Neural progenitor cell (in vitro differentiated cells): ENCODE data around the gene DCAF7. TPM values are rescaled to one million over a fixed set of nuclear protein-coding genes. Genes with fewer than 3 reads are reported as not detected.

ENCODE experiments used
- DNase-seq: peaks from one replicate; pipeline ENCODE4 v3.0.0-alpha.2; 2016; ENCODE audit warnings: low spot score
- H2AFZ ChIP-seq: fragments of 200-600 bp; sonication (generic); replicated peaks from 2 replicates; pipeline ENCODE4 v1.6.1; 2016; ENCODE audit warnings: antibody characterized with exemption
- H3F3A ChIP-seq: fragments of 200-600 bp; sonication (generic); 2 replicates; pipeline ENCODE4 v1.6.1; 2016; ENCODE audit warnings: antibody characterized with exemption, low read depth
- H3K27ac ChIP-seq: fragments of 200-600 bp; sonication (generic); 2 replicates; pipeline ENCODE4 v1.5.1; 2016; ENCODE audit warnings: mild to moderate bottlenecking
- H3K27me3 ChIP-seq: fragments of 200-600 bp; sonication (generic); 2 replicates; pipeline ENCODE4 v1.6.1; 2016; ENCODE audit warnings: mild to moderate bottlenecking, moderate library complexity
- H3K36me3 ChIP-seq: fragments of 200-600 bp; sonication (generic); 2 replicates; pipeline ENCODE4 v1.5.1; 2016
- H3K4me1 ChIP-seq: fragments of 200-600 bp; sonication (generic); 2 replicates; pipeline ENCODE4 v1.6.1; 2016; ENCODE audit warnings: mixed run types
- H3K4me2 ChIP-seq: fragments of 200-600 bp; sonication (generic); 2 replicates; pipeline ENCODE4 v1.6.1; 2016
- H3K4me3 ChIP-seq: fragments of 200-600 bp; sonication (generic); 2 replicates; pipeline ENCODE4 v1.5.1; 2016
- H3K79me2 ChIP-seq: fragments of 200-600 bp; sonication (generic); 2 replicates; pipeline ENCODE4 v1.6.1; 2016; ENCODE audit warnings: low read depth
- H3K9ac ChIP-seq: fragments of 200-600 bp; sonication (generic); 2 replicates; pipeline ENCODE4 v1.6.1; 2016
- H3K9me3 ChIP-seq: fragments of 200-600 bp; sonication (generic); 2 replicates; pipeline ENCODE4 v1.5.1; 2016; ENCODE audit warnings: low read depth
- H4K20me1 ChIP-seq: fragments of 200-600 bp; sonication (generic); 2 replicates; pipeline ENCODE4 v1.6.1; 2016; ENCODE audit warnings: low read depth
- H3K27ac Mint-ChIP-seq: 3 replicates; pipeline ENCODE4 v1.8.0; 2021; ENCODE audit warnings: mixed read lengths
- H3K27me3 Mint-ChIP-seq: 2 replicates; pipeline ENCODE4 v1.8.0; 2022; ENCODE audit warnings: low read depth, mild to moderate bottlenecking, inconsistent platforms, moderate library complexity, mixed read lengths; ENCODE audit not compliant: insufficient read depth
- H3K36me3 Mint-ChIP-seq: 3 replicates; pipeline ENCODE4 v1.8.0; 2021; ENCODE audit warnings: mixed read lengths
- H3K4me1 Mint-ChIP-seq: 3 replicates; pipeline ENCODE4 v1.8.0; 2021; ENCODE audit warnings: mixed read lengths
- H3K4me3 Mint-ChIP-seq: 3 replicates; pipeline ENCODE4 v1.8.0; 2021; ENCODE audit warnings: mild to moderate bottlenecking, moderate library complexity, mixed read lengths
- H3K9me3 Mint-ChIP-seq: 3 replicates; pipeline ENCODE4 v1.8.0; 2020; ENCODE audit warnings: mixed read lengths
- CTCF ChIP-seq: fragments of 200-600 bp; sonication (generic); IDR thresholded peaks from 2 replicates; pipeline ENCODE4 v1.5.1; 2017; ENCODE audit warnings: antibody characterized with exemption, mild to moderate bottlenecking
- EZH2 ChIP-seq: fragments of 200-600 bp; sonication (generic); IDR thresholded peaks from 2 replicates; pipeline ENCODE4 v1.6.1; 2017; ENCODE audit warnings: antibody characterized with exemption, mild to moderate bottlenecking, moderate library complexity
- EZH2phosphoT487 ChIP-seq: fragments of 200-600 bp; sonication (generic); IDR thresholded peaks from 2 replicates; pipeline ENCODE4 v1.6.1; 2017; ENCODE audit warnings: antibody characterized with exemption
- total RNA-seq: library from RNA; depleted of rRNA; stranded (reverse); fragments of >200 nt; gene quantifications from 2 replicates; pipeline ENCODE4 v1.2.3, GENCODE V29; 2015; ENCODE audit warnings: low replicate concordance

Gene DCAF7
- total RNA-seq, 1 donor from 2014 or later, result 56.5 TPM

GRCh38 chr17:63635290-63635689 is 85.0 kb downstream of the DCAF7 start:
- no peaks in the 10 kb centered on the region for H3K9me3 ChIP-seq
- no peak overlapping the region for H3K27ac ChIP-seq
- H3K4me1 Mint-ChIP-seq, result peaks cover 20% of the 10 kb centered on the region
- peaks cover 12% of the 10 kb centered on the region for H3K79me2 ChIP-seq
- H2AFZ ChIP-seq, result no peak overlapping the region
- no peak overlapping the region for H3K4me3 ChIP-seq
- H3F3A ChIP-seq, result peaks cover 29% of the 10 kb centered on the region
- H3K4me1 ChIP-seq, result peaks cover 28% of the 10 kb centered on the region
- no peaks in the 10 kb centered on the region for H3K9me3 Mint-ChIP-seq
- no peaks in the 10 kb centered on the region for H3K36me3 ChIP-seq
- no peak overlapping the region for H3K9ac ChIP-seq
- H4K20me1 ChIP-seq, result peaks cover 18% of the 10 kb centered on the region
- peaks cover 2% of the 10 kb centered on the region for H3K27me3 Mint-ChIP-seq
- TF ChIP-seq EZH2phosphoT487, result no peak
- no peak overlapping the region for H3K4me2 ChIP-seq
- no peak overlapping the region for H3K4me3 Mint-ChIP-seq
- H3K27me3 ChIP-seq, result no peaks in the 10 kb centered on the region
- no peak for DNase-seq
- H3K36me3 Mint-ChIP-seq, result peaks cover 9% of the 10 kb centered on the region
- no peak overlapping the region for H3K27ac Mint-ChIP-seq

GRCh38 chr17:63635787-63636186 is 85.5 kb downstream of the DCAF7 start:
- Histone ChIP-seq H3K4me2 (no peak overlapping the region), H3K27me3 (no peaks in the 10 kb centered on the region), H3K9ac (no peak overlapping the region), H3K4me3 (no peak overlapping the region), H3K9me3 (no peaks in the 10 kb centered on the region), H3K27ac (no peak overlapping the region), H2AFZ (no peak overlapping the region), H3F3A (peaks cover 27% of the 10 kb centered on the region), H3K79me2 (peaks cover 11% of the 10 kb centered on the region), H4K20me1 (peaks cover 13% of the 10 kb centered on the region), H3K36me3 (no peaks in the 10 kb centered on the region), H3K4me1 (peaks cover 28% of the 10 kb centered on the region)
- H3K36me3 Mint-ChIP-seq, result peaks cover 9% of the 10 kb centered on the region
- no peak for DNase-seq
- H3K27ac Mint-ChIP-seq, result no peak overlapping the region
- H3K27me3 Mint-ChIP-seq, result peaks cover 2% of the 10 kb centered on the region
- no peaks in the 10 kb centered on the region for H3K9me3 Mint-ChIP-seq
- H3K4me1 Mint-ChIP-seq, result peaks cover 20% of the 10 kb centered on the region
- no peak overlapping the region for H3K4me3 Mint-ChIP-seq
- no peak for TF ChIP-seq CTCF
- no peak for TF ChIP-seq EZH2phosphoT487
- no peak for TF ChIP-seq EZH2

- H3K4me3 Mint-ChIP-seq, result no peak overlapping the region
- Histone ChIP-seq H4K20me1 (peaks cover 3% of the 10 kb centered on the region), H3K27me3 (no peaks in the 10 kb centered on the region), H3K27ac (no peak overlapping the region), H2AFZ (no peak overlapping the region), H3K9me3 (no peaks in the 10 kb centered on the region), H3K4me2 (no peak overlapping the region), H3F3A (peaks cover 5% of the 10 kb centered on the region), H3K4me3 (no peak overlapping the region), H3K9ac (no peak overlapping the region), H3K79me2 (no peaks in the 10 kb centered on the region), H3K36me3 (no peaks in the 10 kb centered on the region), H3K4me1 (peaks cover 8% of the 10 kb centered on the region)
- no peak for DNase-seq
- TF ChIP-seq CTCF, result no peak
- H3K9me3 Mint-ChIP-seq, result no peaks in the 10 kb centered on the region
- H3K27me3 Mint-ChIP-seq, result peaks cover 2% of the 10 kb centered on the region
- peaks cover 5% of the 10 kb centered on the region for H3K36me3 Mint-ChIP-seq
- no peak overlapping the region for H3K27ac Mint-ChIP-seq
- H3K4me1 Mint-ChIP-seq, result peaks cover 3% of the 10 kb centered on the region
Observed at GRCh38 chr17:63639125-63639524, 88.8 kb downstream of the DCAF7 start.

- Histone ChIP-seq H3F3A (no peaks in the 10 kb centered on the region), H3K27me3 (no peaks in the 10 kb centered on the region), H3K4me2 (no peak overlapping the region), H3K4me1 (no peaks in the 10 kb centered on the region), H3K36me3 (no peaks in the 10 kb centered on the region), H3K4me3 (no peak overlapping the region), H4K20me1 (peaks cover 3% of the 10 kb centered on the region), H3K9ac (no peak overlapping the region), H3K27ac (no peak overlapping the region), H3K9me3 (no peaks in the 10 kb centered on the region), H2AFZ (no peak overlapping the region), H3K79me2 (no peaks in the 10 kb centered on the region)
- Mint-ChIP-seq H3K27me3 (peaks cover 2% of the 10 kb centered on the region), H3K9me3 (no peaks in the 10 kb centered on the region), H3K36me3 (peaks cover 4% of the 10 kb centered on the region), H3K4me3 (no peak overlapping the region), H3K27ac (no peak overlapping the region), H3K4me1 (no peaks in the 10 kb centered on the region)
- TF ChIP-seq EZH2 (no peak), CTCF (no peak), EZH2phosphoT487 (no peak)
- no peak for DNase-seq
Observed at GRCh38 chr17:63640038-63640437, 89.8 kb downstream of the DCAF7 start.
